Measurements from ENCODE around the gene FMR1. TPM values are rescaled to one million over a fixed set of nuclear protein-coding genes. Genes with fewer than 3 reads are reported as not detected.

The FMR1 gene
- total RNA-seq, 8 experiments from 2014 or later: 18.7 to 65.4 (median 33.1) TPM

DNA sequence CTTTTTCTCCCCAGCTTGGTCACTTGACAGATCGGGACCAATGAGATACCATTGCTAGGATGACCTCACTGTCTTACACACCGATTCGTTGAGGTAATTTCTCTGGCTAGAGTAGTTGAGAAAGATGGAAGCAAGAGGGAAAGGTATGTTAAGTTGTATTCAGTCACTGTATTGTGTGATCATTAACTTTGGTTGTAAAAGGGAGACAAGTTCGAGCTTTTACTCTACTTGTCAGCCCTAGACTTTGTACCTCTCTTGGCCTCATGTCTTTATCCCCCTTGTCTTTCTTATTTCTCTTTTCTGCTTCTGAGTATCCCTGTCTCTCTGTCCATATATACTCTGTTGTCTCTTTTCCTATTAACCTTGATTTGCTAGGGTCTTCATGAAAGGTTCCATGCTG, 15.5 kb downstream of the FMR1 start:
- no peak for ATAC-seq (replicated peaks in 6 of 8)
- H3K27ac ChIP-seq: no peak overlapping the region
- H3K4me3 ChIP-seq: no peak overlapping the region
- in situ Hi-C loops (cut with MboI; ENCODE audit: low pct_unique_long_range_greater_than_20kb in 2 of 9, low sequenced_read_pairs in 9 of 9, unreplicated experiment in 9 of 9): no loop called here
- 19 to 100% (median 95%) methylated on average over 1 to 4 of the region's 4 CpGs; no CpG with 5 or more reads in 6 of the 10 experiments for WGBS, 10 experiments
- no peaks in the 10 kb centered on the region for H3K4me1 ChIP-seq (replicated peaks in 1 of 2)

DNA sequence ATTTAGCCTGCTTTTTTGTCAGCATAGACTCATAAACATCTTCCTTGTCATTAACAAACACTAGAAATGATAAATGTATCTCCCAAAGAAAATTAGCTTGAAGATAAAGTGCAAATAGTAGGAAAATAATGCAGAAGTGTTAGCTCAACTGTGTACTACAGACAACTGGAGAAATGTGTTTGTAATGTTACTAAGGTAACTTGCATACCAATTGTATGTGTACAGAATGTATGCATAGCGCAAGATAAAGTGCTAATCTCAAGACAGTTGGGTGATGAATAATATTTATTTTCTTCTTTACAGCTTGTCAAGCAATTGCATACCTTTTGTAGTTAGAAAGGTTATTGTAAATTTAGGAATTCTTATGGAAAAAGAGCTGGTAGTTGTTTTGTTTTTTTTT, 22.1 kb downstream of the FMR1 start:
- Histone ChIP-seq H3K4me3 (no peak overlapping the region), H3K27ac (no peak overlapping the region), H3K4me1 (replicated peaks in 1 of 2) (no peaks in the 10 kb centered on the region)
- peak in 2 of 8 experiments; percentile 48 to 62 for ATAC-seq (replicated peaks in 6 of 8)
- WGBS, 10 experiments: 67 to 100% methylated on average over 1 of the region's 1 CpG; no CpG with 5 or more reads in 8 of the 10 experiments
- in situ Hi-C loops (cut with MboI; ENCODE audit: low pct_unique_long_range_greater_than_20kb in 2 of 9, low sequenced_read_pairs in 9 of 9, unreplicated experiment in 9 of 9): no loop called here

DNA sequence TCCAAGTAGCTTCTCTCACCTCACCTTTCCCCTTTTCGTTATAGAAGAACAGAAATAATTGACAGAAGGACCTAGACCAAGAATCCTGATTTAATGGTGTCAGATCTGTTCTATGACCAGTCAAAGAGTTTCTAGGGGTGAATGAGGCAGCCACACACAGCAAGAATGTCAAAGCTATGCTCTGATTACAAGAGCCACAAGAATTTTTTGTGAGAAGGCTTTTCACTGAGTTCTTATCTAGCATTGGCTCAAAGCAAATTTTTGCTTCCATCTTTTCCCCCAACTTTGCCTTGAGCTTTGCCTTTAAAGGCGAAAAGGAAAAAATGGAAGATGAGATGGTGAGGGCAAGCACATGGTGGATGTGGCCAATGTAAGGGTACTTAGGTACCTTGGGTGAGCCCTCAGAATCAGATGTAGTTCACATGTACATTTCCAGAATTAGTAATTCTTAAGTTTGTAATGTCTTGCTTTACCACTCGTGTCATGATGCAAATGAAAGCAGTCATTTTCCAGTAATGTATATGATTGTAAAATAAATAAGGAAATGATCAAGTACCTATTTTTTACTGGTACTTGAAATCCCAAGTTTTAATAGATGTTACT, 23.5 kb downstream of the FMR1 start:
- H3K4me3 ChIP-seq: no peak overlapping the region
- no peak overlapping the region for H3K27ac ChIP-seq
- H3K4me1 ChIP-seq (replicated peaks in 1 of 2): no peaks in the 10 kb centered on the region
- WGBS, 10 experiments: 39 to 100% (median 68%) methylated on average over 2 to 3 of the region's 3 CpGs; no CpG with 5 or more reads in 7 of the 10 experiments
- no peak for ATAC-seq (replicated peaks in 6 of 8)
- in situ Hi-C loops (cut with MboI; ENCODE audit: low pct_unique_long_range_greater_than_20kb in 2 of 9, low sequenced_read_pairs in 9 of 9, unreplicated experiment in 9 of 9): no loop called here

DNA sequence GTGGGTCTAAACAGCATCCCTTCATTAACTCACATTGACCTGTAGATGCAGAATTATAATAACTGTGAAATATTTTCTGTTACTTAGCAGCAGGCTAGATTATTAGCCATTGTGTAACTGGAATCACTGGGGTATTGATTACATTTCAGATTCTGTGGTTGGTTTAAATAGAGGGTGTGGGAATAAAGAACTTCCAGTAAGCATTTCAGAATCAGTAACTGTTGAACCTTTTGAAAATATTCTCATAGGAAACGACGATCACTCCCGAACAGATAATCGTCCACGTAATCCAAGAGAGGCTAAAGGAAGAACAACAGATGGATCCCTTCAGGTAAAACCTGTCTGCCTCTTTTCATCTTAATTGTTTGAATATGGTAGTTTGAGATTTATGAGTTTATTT, 33.6 kb downstream of the FMR1 start:
- Histone ChIP-seq H3K4me1 (replicated peaks in 1 of 2) (no peaks in the 10 kb centered on the region), H3K27ac (no peak overlapping the region), H3K4me3 (no peak overlapping the region)
- 69 to 100% (median 83%) methylated on average over 3 to 5 of the region's 5 CpGs; no CpG with 5 or more reads in 7 of the 10 experiments for WGBS, 10 experiments
- no peak for ATAC-seq (replicated peaks in 6 of 8)
- in situ Hi-C loops (cut with MboI; ENCODE audit: low pct_unique_long_range_greater_than_20kb in 2 of 9, low sequenced_read_pairs in 9 of 9, unreplicated experiment in 9 of 9): no loop called here

DNA sequence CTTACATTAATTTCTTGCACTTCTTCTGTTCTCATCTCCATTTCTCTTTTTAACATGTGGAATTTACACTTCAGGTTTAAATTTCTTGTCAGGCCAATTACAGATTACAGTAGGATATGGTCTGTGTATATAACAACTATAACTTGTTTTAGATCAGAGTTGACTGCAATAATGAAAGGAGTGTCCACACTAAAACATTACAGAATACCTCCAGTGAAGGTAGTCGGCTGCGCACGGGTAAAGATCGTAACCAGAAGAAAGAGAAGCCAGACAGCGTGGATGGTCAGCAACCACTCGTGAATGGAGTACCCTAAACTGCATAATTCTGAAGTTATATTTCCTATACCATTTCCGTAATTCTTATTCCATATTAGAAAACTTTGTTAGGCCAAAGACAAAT, 36.8 kb downstream of the FMR1 start:
- no peak overlapping the region for H3K27ac ChIP-seq
- 40 to 100% (median 90%) methylated on average over 1 to 5 of the region's 7 CpGs; no CpG with 5 or more reads in 5 of the 10 experiments for WGBS, 10 experiments
- H3K4me3 ChIP-seq: no peak overlapping the region
- no peaks in the 10 kb centered on the region for H3K4me1 ChIP-seq (replicated peaks in 1 of 2)
- no peak for ATAC-seq (replicated peaks in 6 of 8)
- in situ Hi-C loops (cut with MboI; ENCODE audit: low pct_unique_long_range_greater_than_20kb in 2 of 9, low sequenced_read_pairs in 9 of 9, unreplicated experiment in 9 of 9): no loop called here

DNA sequence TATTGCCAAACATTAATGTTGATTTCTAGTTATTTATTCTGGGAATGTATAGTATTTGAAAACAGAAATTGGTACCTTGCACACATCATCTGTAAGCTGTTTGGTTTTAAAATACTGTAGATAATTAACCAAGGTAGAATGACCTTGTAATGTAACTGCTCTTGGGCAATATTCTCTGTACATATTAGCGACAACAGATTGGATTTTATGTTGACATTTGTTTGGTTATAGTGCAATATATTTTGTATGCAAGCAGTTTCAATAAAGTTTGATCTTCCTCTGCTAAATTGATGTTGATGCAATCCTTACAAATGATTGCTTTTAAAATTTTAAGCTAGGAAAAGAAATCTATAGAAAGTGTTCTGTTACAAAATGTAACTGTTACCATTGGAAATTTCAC, 38.6 kb downstream of the FMR1 start:
- 29 to 100% (median 92%) methylated on average over 1 of the region's 1 CpG; no CpG with 5 or more reads in 4 of the 10 experiments for WGBS, 10 experiments

DNA sequence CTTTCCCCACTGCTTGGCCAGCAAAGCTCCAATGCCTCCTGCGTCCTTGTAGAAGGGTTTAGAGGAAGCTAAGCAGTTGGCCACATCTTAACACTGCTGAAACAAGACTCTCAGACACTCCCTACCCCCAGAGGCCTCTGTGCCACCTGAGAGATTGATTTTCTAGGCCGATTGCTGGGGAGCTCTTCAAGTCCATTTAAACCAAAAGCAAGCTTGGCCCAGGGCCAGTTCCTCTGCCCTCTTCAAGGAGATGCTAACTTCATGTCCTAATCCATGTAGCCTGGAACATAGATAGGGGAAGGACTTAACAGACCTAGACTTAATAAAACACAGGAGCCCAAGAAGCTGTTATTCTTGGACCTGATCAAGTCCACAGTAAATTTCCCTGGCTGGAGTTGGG, 42.3 kb downstream of the FMR1 start:
- WGBS, 10 experiments: 17% methylated on average over 2 of the region's 2 CpGs; no CpG with 5 or more reads in 9 of the 10 experiments
- no peak for ATAC-seq (replicated peaks in 6 of 8)
- no peak overlapping the region for H3K4me3 ChIP-seq
- in situ Hi-C loops (cut with MboI; ENCODE audit: low pct_unique_long_range_greater_than_20kb in 2 of 9, low sequenced_read_pairs in 9 of 9, unreplicated experiment in 9 of 9): no loop called here
- no peaks in the 10 kb centered on the region for H3K4me1 ChIP-seq (replicated peaks in 1 of 2)
- no peak overlapping the region for H3K27ac ChIP-seq

More for the DNA sequence above, 38.6 kb downstream of the FMR1 start:
- Histone ChIP-seq H3K4me3 (no peak overlapping the region), H3K27ac (no peak overlapping the region), H3K4me1 (replicated peaks in 1 of 2) (no peaks in the 10 kb centered on the region)
- no peak for ATAC-seq (replicated peaks in 6 of 8)
- in situ Hi-C loops (cut with MboI; ENCODE audit: low pct_unique_long_range_greater_than_20kb in 2 of 9, low sequenced_read_pairs in 9 of 9, unreplicated experiment in 9 of 9): no loop called here

DNA sequence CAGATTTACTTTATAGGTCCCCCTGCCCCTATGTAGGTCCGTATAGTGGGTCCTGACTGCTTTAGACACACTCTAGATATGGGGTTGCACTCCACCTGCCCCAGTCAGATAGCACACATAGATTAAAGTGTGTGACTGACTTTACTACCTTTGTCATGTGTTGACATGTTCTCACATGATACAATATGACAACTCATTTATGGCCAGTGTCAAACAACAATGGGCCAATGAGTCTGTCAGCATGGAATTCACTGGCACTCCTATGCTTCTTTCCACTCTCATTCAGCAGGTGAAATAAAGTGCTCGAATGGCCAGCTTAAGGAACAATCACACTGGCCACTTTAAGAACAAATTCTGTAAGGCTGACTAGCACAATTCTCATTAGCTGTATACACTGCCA, 45.6 kb downstream of the FMR1 start:
- in situ Hi-C loops (cut with MboI; ENCODE audit: low pct_unique_long_range_greater_than_20kb in 2 of 9, low sequenced_read_pairs in 9 of 9, unreplicated experiment in 9 of 9): no loop called here

DNA sequence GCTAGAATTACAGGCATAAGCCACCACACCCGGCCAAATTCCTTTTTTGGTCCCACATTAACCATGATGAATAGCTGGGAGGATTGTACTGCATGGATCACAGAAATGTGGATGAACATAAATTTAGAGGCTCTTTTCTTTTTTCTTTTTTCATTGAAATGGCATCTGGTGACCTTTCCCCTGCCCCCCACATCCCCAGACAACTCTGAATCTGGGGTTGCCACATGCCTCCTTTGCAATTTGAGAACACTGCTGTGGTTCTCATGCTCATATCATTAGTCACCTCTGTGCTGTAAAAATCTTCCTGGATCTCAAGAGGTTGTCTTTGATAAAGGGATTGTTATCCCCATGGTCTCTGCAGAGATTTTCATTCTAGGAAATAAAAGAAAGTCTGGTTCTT, 46.6 kb downstream of the FMR1 start:
- Histone ChIP-seq H3K27ac (no peak overlapping the region), H3K4me1 (replicated peaks in 1 of 2) (no peaks in the 10 kb centered on the region), H3K4me3 (no peak overlapping the region)
- in situ Hi-C loops (cut with MboI; ENCODE audit: low pct_unique_long_range_greater_than_20kb in 2 of 9, low sequenced_read_pairs in 9 of 9, unreplicated experiment in 9 of 9): no loop called here
- 33% methylated on average over 1 of the region's 1 CpG; no CpG with 5 or more reads in 9 of the 10 experiments for WGBS, 10 experiments
- ATAC-seq (replicated peaks in 6 of 8): no peak

More for the DNA sequence above, 45.6 kb downstream of the FMR1 start:
- Histone ChIP-seq H3K4me3 (no peak overlapping the region), H3K4me1 (replicated peaks in 1 of 2) (no peaks in the 10 kb centered on the region), H3K27ac (no peak overlapping the region)
- ATAC-seq (replicated peaks in 6 of 8): no peak
- 40 to 100% (median 80%) methylated on average over 1 of the region's 2 CpGs; no CpG with 5 or more reads in 7 of the 10 experiments for WGBS, 10 experiments

DNA sequence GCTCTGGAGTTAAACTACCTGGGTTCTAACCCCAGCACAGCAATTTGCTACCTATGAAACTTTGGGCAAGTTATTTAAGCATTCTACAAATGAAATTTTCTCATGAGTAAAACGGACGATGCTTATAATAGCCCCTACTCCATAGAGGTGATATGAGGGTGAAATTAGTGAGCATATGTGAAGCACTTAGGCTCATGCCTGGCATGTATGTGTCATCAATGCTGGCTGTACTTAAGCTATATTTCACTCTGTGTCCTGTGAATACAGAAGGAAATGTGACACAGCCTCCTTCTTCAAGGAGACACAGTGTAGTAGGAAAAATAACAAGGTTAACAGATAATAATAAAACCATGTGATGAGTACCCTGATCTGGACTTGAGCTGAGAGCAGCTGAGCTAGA, 49.0 kb downstream of the FMR1 start:
- peak in 5 of 8 experiments; percentile 24 to 74 (median 44) for ATAC-seq (replicated peaks in 6 of 8)
- H3K27ac ChIP-seq: no peak overlapping the region
- 17 to 93% (median 60%) methylated on average over 1 to 2 of the region's 2 CpGs; no CpG with 5 or more reads in 5 of the 10 experiments for WGBS, 10 experiments
- in situ Hi-C loops (cut with MboI; ENCODE audit: low pct_unique_long_range_greater_than_20kb in 2 of 9, low sequenced_read_pairs in 9 of 9, unreplicated experiment in 9 of 9): no loop called here
- H3K4me1 ChIP-seq (replicated peaks in 1 of 2): no peaks in the 10 kb centered on the region
- H3K4me3 ChIP-seq: no peak overlapping the region

DNA sequence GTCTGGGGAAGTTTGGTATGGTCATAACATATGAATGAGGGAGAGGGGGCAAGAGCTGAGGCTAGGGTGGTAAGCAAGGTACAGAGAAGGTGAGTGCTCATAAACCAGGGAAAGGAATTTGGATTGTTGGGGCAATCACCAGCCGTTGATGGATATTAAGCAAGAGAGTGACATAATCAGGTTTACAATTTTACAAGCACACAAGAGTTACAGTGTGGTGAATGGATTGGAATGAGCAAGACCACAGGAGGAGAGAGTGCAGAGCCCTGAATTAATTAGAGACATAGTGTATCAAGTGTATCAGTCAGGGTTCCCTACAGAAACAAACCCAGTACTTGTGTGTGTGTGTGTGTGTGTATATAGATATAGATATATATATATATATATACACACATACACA, 50.8 kb downstream of the FMR1 start:
- Histone ChIP-seq H3K4me1 (replicated peaks in 1 of 2) (no peaks in the 10 kb centered on the region), H3K4me3 (no peak overlapping the region), H3K27ac (no peak overlapping the region)
- in situ Hi-C loops (cut with MboI; ENCODE audit: low pct_unique_long_range_greater_than_20kb in 2 of 9, low sequenced_read_pairs in 9 of 9, unreplicated experiment in 9 of 9): no loop called here
- 38 to 71% (median 67%) methylated on average over 1 of the region's 1 CpG; no CpG with 5 or more reads in 7 of the 10 experiments for whole genome bisulfite sequencing, 10 experiments
- no peak for ATAC-seq (replicated peaks in 6 of 8)

DNA sequence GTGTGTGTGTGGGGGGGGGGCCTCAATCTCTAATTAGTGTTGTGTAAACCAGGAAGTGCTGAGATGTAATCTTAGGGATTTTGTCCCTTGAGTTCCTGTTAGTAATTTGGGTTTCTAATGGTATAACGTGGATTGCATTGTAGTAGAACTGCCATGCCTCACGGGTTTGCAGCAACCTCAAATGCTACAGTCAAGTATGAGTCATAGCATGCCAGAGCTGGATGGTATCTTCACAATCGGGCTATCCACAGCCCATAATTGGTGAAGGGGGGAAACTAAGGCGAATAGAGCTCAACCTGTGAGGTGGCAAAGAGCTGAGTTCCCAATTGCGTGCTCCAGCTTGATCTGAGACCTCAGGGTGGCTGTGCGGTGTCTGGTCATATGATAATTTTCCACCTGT, 67.2 kb downstream of the FMR1 start:
- Histone ChIP-seq H3K27ac (no peak overlapping the region), H3K4me3 (no peak overlapping the region), H3K4me1 (replicated peaks in 1 of 2) (no peaks in the 10 kb centered on the region)
- in situ Hi-C loops (cut with MboI; ENCODE audit: low pct_unique_long_range_greater_than_20kb in 2 of 9, low sequenced_read_pairs in 9 of 9, unreplicated experiment in 9 of 9): no loop called here
- WGBS, 10 experiments: 20 to 78% (median 44%) methylated on average over 1 to 4 of the region's 6 CpGs; no CpG with 5 or more reads in 7 of the 10 experiments
- no peak for ATAC-seq (replicated peaks in 6 of 8)

DNA sequence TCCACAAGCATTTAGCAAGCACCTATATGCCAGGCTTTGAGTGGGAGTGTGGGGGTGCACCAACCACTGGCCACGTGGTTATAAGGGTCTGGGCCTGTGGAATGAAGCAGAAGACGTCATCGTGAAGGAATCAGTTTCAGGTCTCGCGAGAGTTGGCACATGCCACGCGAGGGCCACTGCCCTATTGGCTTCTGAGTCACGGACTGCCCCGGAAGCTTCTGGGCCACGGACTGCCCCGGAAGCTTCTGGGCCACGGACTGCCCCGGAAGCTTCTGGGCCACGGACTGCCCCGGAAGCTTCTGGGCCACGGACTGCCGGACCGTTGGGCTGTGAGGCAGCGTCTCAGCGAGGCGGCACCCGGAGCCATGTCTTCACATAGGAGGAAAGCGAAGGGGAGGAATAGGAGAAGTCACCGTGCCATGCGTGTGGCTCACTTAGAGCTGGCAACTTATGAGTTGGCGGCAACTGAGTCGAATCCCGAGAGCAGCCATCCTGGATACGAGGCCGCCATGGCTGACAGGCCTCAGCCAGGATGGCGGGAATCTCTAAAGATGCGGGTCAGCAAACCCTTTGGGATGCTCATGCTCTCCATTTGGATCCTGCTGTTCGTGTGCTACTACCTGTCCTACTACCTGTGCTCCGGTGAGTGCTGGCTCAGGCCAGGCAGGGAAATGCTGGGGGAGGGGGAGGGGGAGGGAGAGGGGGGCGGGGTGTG, 69.5 kb downstream of the FMR1 start, which contains the start of gene FMR1NB:
Gene FMR1NB, plus strand, starts transcription at position 300 of the 715 bp plus-strand sequence. Its CDS starts 66 bp downstream, at position 366.
- no peak within 1 kb of the TSS for H3K27ac ChIP-seq
- ATAC-seq (replicated peaks in 6 of 8): no peak
- WGBS, 10 experiments: 95 to 100% methylated on average over 4 to 11 of the region's 35 CpGs; no CpG with 5 or more reads in 8 of the 10 experiments
- H3K4me3 ChIP-seq: no peak within 1 kb of the TSS
- in situ Hi-C loops (cut with MboI; ENCODE audit: low pct_unique_long_range_greater_than_20kb in 2 of 9, low sequenced_read_pairs in 9 of 9, unreplicated experiment in 9 of 9): no loop called here
- no peaks in the 10 kb centered on the region for H3K4me1 ChIP-seq (replicated peaks in 1 of 2)

Measured in motor neuron (in vitro differentiated cells).